K562 (cell line): ENCODE measurements around the gene TEX54. TPM values are rescaled to one million over a fixed set of nuclear protein-coding genes. Genes with fewer than 3 reads are reported as not detected.

Source experiments
- CUX1 ChIP-seq: fragments of 200-800 bp; sonication (Bioruptor generic); IDR thresholded peaks from 2 replicates; pipeline ENCODE4 v1.6.1; 2016; ENCODE audit warnings: missing genetic modification characterization, missing compliant biosample characterization
- CXXC5 ChIP-seq: fragments of 250-450 bp; sonication (Bioruptor Pico); IDR thresholded peaks from 2 replicates; pipeline ENCODE4 v1.8.0; 2022; ENCODE audit warnings: inconsistent platforms, mild to moderate bottlenecking, moderate library complexity
- KAT8 ChIP-seq: fragments of 450-650 bp; IDR thresholded peaks from 2 replicates; pipeline ENCODE4 v1.6.1; 2016; ENCODE audit warnings: low read depth, mild to moderate bottlenecking
- MTA1 ChIP-seq: fragments of 450-650 bp; IDR thresholded peaks from 2 replicates; pipeline ENCODE4 v1.6.1; 2017; ENCODE audit warnings: borderline replicate concordance
- NEUROD1 ChIP-seq: fragments of 150-350 bp; IDR thresholded peaks from 2 replicates; pipeline ENCODE4 v1.6.1; 2014; ENCODE audit warnings: borderline replicate concordance, low read length, low read depth; ENCODE audit not compliant: partially characterized antibody
- TAF9B ChIP-seq: fragments of 450-650 bp; IDR thresholded peaks from 2 replicates; pipeline ENCODE4 v1.6.1; 2018; ENCODE audit warnings: mild to moderate bottlenecking; ENCODE audit not compliant: partially characterized antibody
- ZBTB40 ChIP-seq, 2 experiments: fragments of 450-650 bp in 1 of 2; sonication (generic) in 1 of 2; formaldehyde crosslinking in 1 of 2; IDR thresholded peaks; 2 replicates each; pipeline versions ENCODE4 v1.7.1 to v1.9.0; 2016 to 2022; ENCODE audit warnings: inconsistent platforms in 1 of 2, mild to moderate bottlenecking in 1 of 2, missing genetic modification reagents in 1 of 2
- polyA plus RNA-seq, 8 experiments: library from polyadenylated mRNA; depleted of rRNA in 4 of 8; stranded (reverse) in 5 of 8; unstranded in 3 of 8; fragments of >200 nt; fragmentation: Nextera tagmentation in 2 of 8; fragmentation: Illumina TruSeq in 1 of 8; extraction: Ambion mirVana in 2 of 8; extraction: Trizol in 1 of 8; gene quantifications; 2 replicates each; pipeline versions ENCODE4 v1.2.1 to v1.2.3, GENCODE V29; 2011 to 2014; ENCODE audit warnings: inconsistent platforms in 1 of 8, missing spikeins in 1 of 8
- total RNA-seq, 7 experiments: library from RNA; depleted of rRNA in 6 of 7; stranded (reverse); fragments of >200 nt in 6 of 7; fragmentation: Illumina TruSeq in 2 of 7; extraction: Trizol in 2 of 7; gene quantifications; 2 replicates each; pipeline versions ENCODE4 v1.2.1 to v1.2.3, GENCODE V29; 2011 to 2021; ENCODE audit warnings: low replicate concordance in 1 of 7

The TEX54 gene
- total and polyA plus RNA-seq, 9 of the 15 experiments (the other 6 are each of a cell fraction or from before 2014, with no cell fraction given): not detected

DNA sequence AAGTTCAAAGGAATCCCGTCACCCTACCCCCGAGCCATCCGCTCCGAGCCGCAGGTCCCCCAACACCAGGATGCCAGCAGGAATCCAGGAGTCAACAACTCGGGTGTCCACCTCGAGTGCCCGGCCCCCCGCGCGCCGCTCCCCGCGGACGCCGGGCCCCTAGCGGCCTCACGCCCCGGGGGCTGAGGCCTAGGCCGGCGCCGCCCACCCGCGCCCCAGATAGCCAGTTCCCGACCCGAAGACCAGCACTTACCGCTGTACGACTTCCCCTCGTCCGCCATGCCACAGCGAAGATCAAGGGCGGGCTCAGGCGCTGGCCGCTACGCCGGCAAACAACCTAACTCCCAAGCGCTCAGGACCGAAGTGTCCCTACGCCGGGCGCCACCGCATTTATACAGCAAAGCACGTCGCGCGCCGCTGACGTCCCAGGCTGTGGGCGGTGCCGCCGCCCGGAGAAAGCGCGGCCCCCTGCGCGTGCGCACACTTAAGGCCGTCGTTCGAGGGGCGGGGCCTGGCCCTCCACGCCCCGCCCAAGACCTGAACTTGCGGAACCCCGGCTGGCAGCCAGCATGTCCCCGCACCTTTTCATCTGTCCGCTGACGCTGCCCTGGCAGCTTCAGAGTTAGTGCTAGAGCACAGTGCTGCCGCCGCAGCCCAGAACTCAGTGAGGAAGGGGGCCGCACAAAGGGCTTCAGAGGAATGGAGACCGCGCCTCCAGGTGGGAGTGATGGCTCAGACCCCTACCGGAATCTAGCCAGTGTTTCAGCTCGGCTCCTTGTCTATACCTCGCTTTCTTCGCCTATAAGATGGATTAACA lies 27.4 kb downstream of the TEX54 start, which contains the start of gene NXF1 (continued):
- TF ChIP-seq TAF9B (peak; percentile 90), NEUROD1 (peak; percentile 65), MTA1 (peak; percentile 97), CXXC5 (CRISPR knock-in tag) (peak; percentile 89), CUX1 (CRISPR knock-in tag) (no peak), KAT8 (no peak), ZBTB40 (IDR thresholded peaks at IDR 0.05) (0 out of 2 replicates have a peak, but pooled peaks have one; percentile 42), ZBTB40 (CRISPR knock-in tag; IDR thresholded peaks at IDR 0.05) (no peak)
